ENCODE measurements around the gene CTU1. TPM values are rescaled to one million over a fixed set of nuclear protein-coding genes. Genes with fewer than 3 reads are reported as not detected.

Gene CTU1
- total RNA-seq, 4 donors from 2014 or later = 2.8 to 8.5 (median 4.6) TPM

GRCh38 chr19:51060336-51060735 is 47.9 kb downstream of the CTU1 start:
- no peak for TF ChIP-seq CTCF (IDR thresholded peaks at IDR 0.05; ENCODE audit: low read depth)

GRCh38 chr19:51059715-51060114 is 48.5 kb downstream of the CTU1 start:
- no peak for TF ChIP-seq CTCF (IDR thresholded peaks at IDR 0.05; ENCODE audit: low read depth)

GRCh38 chr19:51055866-51056265 is 52.3 kb downstream of the CTU1 start:
- no peak for TF ChIP-seq CTCF (IDR thresholded peaks at IDR 0.05; ENCODE audit: low read depth)

Other genes with a start within 250 kb of the CTU1 start
- gene KLK2, start 235.0 kb downstream of the CTU1 start, total RNA-seq = under 1 TPM in 1 of 4 donors, not detected in 3; 0.44 TPM
- not detected for gene KLK4, start 197.0 kb downstream of the CTU1 start, total RNA-seq
- not detected for gene KLK5, start 155.4 kb downstream of the CTU1 start, total RNA-seq
- not detected for gene KLK6, start 138.8 kb downstream of the CTU1 start, total RNA-seq
- gene KLK7, start 124.5 kb downstream of the CTU1 start, total RNA-seq = 1 to 10 TPM in 1 of 4 donors, not detected in 3; 1.5 TPM
- gene KLK8, start 106.8 kb downstream of the CTU1 start, total RNA-seq = not detected
- gene KLK10, start 88.7 kb downstream of the CTU1 start, total RNA-seq = 1 to 10 TPM in 1 of 4 donors, not detected in 3; 1.0 TPM
- not detected for gene KLK11, start 81.8 kb downstream of the CTU1 start, total RNA-seq
- not detected for gene KLK12, start 73.4 kb downstream of the CTU1 start, total RNA-seq
- gene KLK13, start 43.3 kb downstream of the CTU1 start, total RNA-seq = not detected
- not detected for gene KLK14, start 25.5 kb downstream of the CTU1 start, total RNA-seq
- gene SIGLEC9, start 16.5 kb upstream of the CTU1 start, total RNA-seq = 10 to 100 TPM in 2 of 4 donors, 1 to 10 TPM in 2; 5.5 to 34.7 (median 11.3) TPM
- 10 to 100 TPM in 1 of 4 donors, 1 to 10 TPM in 2, under 1 TPM in 1; 0.57 to 13.4 (median 4.2) TPM for gene SIGLEC7, start 33.9 kb upstream of the CTU1 start, total RNA-seq
- 10 to 100 TPM in 3 of 4 donors, 1 to 10 TPM in 1; 4.7 to 32.1 (median 13.0) TPM for gene CD33, start 116.7 kb upstream of the CTU1 start, total RNA-seq
- not detected for gene SIGLECL1, start 142.7 kb upstream of the CTU1 start, total RNA-seq
- gene IGLON5, start 203.2 kb upstream of the CTU1 start, total RNA-seq = under 1 TPM in 3 of 4 donors, not detected in 1; 0.17 to 0.82 (median 0.22) TPM
- gene VSIG10L, start 233.7 kb upstream of the CTU1 start, total RNA-seq = 1 to 10 TPM in 1 of 4 donors, under 1 TPM in 3; 0.44 to 1.4 (median 0.61) TPM